ENCODE measurements around the gene ATM.

DNA sequence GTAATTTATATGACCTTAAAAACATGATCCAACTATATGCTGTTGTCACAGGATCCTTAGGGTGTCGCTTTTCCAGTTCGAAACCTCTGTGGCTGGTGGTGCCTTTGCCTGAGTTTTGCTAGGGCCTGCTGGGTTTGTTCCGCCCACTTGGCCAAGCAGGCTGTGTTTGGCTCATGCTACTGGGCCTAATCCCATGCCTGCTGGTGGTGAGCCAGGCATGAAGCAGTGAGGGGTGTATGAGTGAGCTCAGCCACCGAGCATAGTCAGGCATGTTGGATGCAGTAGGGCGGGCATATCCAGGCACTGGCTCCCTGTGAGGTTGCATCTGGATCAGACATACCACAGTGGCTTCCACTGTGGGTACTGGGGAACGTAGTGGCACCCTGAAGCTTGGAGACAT, 16.7 kb upstream of the ATM start:
- TF ChIP-seq, protein P1, sequence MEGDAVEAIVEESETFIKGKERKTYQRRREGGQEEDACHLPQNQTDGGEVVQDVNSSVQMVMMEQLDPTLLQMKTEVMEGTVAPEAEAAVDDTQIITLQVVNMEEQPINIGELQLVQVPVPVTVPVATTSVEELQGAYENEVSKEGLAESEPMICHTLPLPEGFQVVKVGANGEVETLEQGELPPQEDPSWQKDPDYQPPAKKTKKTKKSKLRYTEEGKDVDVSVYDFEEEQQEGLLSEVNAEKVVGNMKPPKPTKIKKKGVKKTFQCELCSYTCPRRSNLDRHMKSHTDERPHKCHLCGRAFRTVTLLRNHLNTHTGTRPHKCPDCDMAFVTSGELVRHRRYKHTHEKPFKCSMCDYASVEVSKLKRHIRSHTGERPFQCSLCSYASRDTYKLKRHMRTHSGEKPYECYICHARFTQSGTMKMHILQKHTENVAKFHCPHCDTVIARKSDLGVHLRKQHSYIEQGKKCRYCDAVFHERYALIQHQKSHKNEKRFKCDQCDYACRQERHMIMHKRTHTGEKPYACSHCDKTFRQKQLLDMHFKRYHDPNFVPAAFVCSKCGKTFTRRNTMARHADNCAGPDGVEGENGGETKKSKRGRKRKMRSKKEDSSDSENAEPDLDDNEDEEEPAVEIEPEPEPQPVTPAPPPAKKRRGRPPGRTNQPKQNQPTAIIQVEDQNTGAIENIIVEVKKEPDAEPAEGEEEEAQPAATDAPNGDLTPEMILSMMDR (IDR thresholded peaks at IDR 0.05) = no peak
- TF ChIP-seq EP300 (IDR thresholded peaks at IDR 0.05; ENCODE audit: low read depth) = no peak
- no peak for TF ChIP-seq POLR2AphosphoS5 (IDR thresholded peaks at IDR 0.05)
